Measurements from ENCODE around the gene PTPRD. TPM values are rescaled to one million over a fixed set of nuclear protein-coding genes. Genes with fewer than 3 reads are reported as not detected.

PTPRD gene
- total RNA-seq, 2 donors from 2014 or later, result 97.4 to 101 TPM

GRCh38 chr9:9504869-9505268 lies 1107.9 kb downstream of the PTPRD start:
- no peak overlapping the region for H3K4me3 ChIP-seq (ENCODE audit: low read length)
- H3K9ac ChIP-seq (ENCODE audit: extremely low read depth, low read length, poor library complexity, severe bottlenecking), result no peak overlapping the region
- TF ChIP-seq CTCF (conservative IDR thresholded peaks at IDR 0.05), result no peak
- H3K36me3 Mint-ChIP-seq (ENCODE audit: low read depth), result no peaks in the 10 kb centered on the region
- H3K4me3 Mint-ChIP-seq, result no peak overlapping the region
- H3K27me3 Mint-ChIP-seq (ENCODE audit: insufficient read depth), result no peaks in the 10 kb centered on the region
- WGBS, 2 experiments (ENCODE audit: insufficient coverage in 1 of 2, insufficient read length in 1 of 2), result 88 to 94% methylated on average over 1 of the region's 1 CpG
- H3K9me3 ChIP-seq (ENCODE audit: control insufficient read depth, low read length), result no peaks in the 10 kb centered on the region
- H3K27ac Mint-ChIP-seq, result no peak overlapping the region
- no peaks in the 10 kb centered on the region for H3K9me3 Mint-ChIP-seq
- H3K36me3 ChIP-seq (ENCODE audit: control insufficient read depth, insufficient read depth, low read length), result no peaks in the 10 kb centered on the region
- H3K4me1 ChIP-seq (ENCODE audit: control insufficient read depth, insufficient read depth, low read length), result no peaks in the 10 kb centered on the region
- H3K4me1 Mint-ChIP-seq, result no peaks in the 10 kb centered on the region
- no peak overlapping the region for H3K27ac ChIP-seq (ENCODE audit: low read depth, low read length)
- H3K27me3 ChIP-seq (ENCODE audit: control insufficient read depth, insufficient read depth, low read length, poor library complexity, severe bottlenecking), result no peaks in the 10 kb centered on the region
- DNase-seq, result no peak

GRCh38 chr9:9499546-9499945 lies 1113.3 kb downstream of the PTPRD start:
- Histone ChIP-seq H3K9me3 (ENCODE audit: control insufficient read depth, low read length) (peaks cover 12% of the 10 kb centered on the region), H3K4me1 (ENCODE audit: control insufficient read depth, insufficient read depth, low read length) (no peaks in the 10 kb centered on the region), H3K27ac (ENCODE audit: low read depth, low read length) (no peak overlapping the region), H3K36me3 (ENCODE audit: control insufficient read depth, insufficient read depth, low read length) (no peaks in the 10 kb centered on the region), H3K4me3 (ENCODE audit: low read length) (no peak overlapping the region), H3K9ac (ENCODE audit: extremely low read depth, low read length, poor library complexity, severe bottlenecking) (no peak overlapping the region), H3K27me3 (ENCODE audit: control insufficient read depth, insufficient read depth, low read length, poor library complexity, severe bottlenecking) (no peaks in the 10 kb centered on the region)
- DNase-seq, result no peak
- no peaks in the 10 kb centered on the region for H3K27me3 Mint-ChIP-seq (ENCODE audit: insufficient read depth)
- H3K4me3 Mint-ChIP-seq, result no peak overlapping the region
- peaks cover 4% of the 10 kb centered on the region for H3K4me1 Mint-ChIP-seq
- no peaks in the 10 kb centered on the region for H3K36me3 Mint-ChIP-seq (ENCODE audit: low read depth)
- TF ChIP-seq CTCF (conservative IDR thresholded peaks at IDR 0.05), result peak; percentile 53
- H3K27ac Mint-ChIP-seq, result no peak overlapping the region
- peaks cover 11% of the 10 kb centered on the region for H3K9me3 Mint-ChIP-seq

GRCh38 chr9:9498846-9499245 lies 1114.0 kb downstream of the PTPRD start:
- Histone ChIP-seq H3K4me1 (ENCODE audit: control insufficient read depth, insufficient read depth, low read length) (no peaks in the 10 kb centered on the region), H3K9me3 (ENCODE audit: control insufficient read depth, low read length) (peaks cover 12% of the 10 kb centered on the region), H3K9ac (ENCODE audit: extremely low read depth, low read length, poor library complexity, severe bottlenecking) (no peak overlapping the region), H3K36me3 (ENCODE audit: control insufficient read depth, insufficient read depth, low read length) (no peaks in the 10 kb centered on the region), H3K27me3 (ENCODE audit: control insufficient read depth, insufficient read depth, low read length, poor library complexity, severe bottlenecking) (no peaks in the 10 kb centered on the region), H3K4me3 (ENCODE audit: low read length) (no peak overlapping the region), H3K27ac (ENCODE audit: low read depth, low read length) (no peak overlapping the region)
- TF ChIP-seq CTCF (conservative IDR thresholded peaks at IDR 0.05), result no peak
- Mint-ChIP-seq H3K27me3 (ENCODE audit: insufficient read depth) (no peaks in the 10 kb centered on the region), H3K4me1 (peaks cover 4% of the 10 kb centered on the region), H3K36me3 (ENCODE audit: low read depth) (no peaks in the 10 kb centered on the region), H3K4me3 (no peak overlapping the region), H3K27ac (no peak overlapping the region), H3K9me3 (peaks cover 18% of the 10 kb centered on the region)
- 92% methylated on average over 2 of the region's 2 CpGs; no CpG with 5 or more reads in 1 of the 2 experiments for WGBS, 2 experiments (ENCODE audit: insufficient coverage in 1 of 2, insufficient read length in 1 of 2)
- DNase-seq, result no peak

Data from endodermal cell (in vitro differentiated cells).